NCI-H187 treated with DMSO at 0.1 percent for 48 hours (cell line): Measurements from ENCODE around the gene MRPL14.
"Not testable (repeated sequence)": the region's sequence is repeated elsewhere in the genome, so short reads cannot be mapped to it uniquely, and the experiment has no call there.

Experiments used
- DNase-seq: peaks from one replicate; lab custom pipeline; 2025; lab: John Stamatoyannopoulos, UW

The MRPL14 gene

GRCh38 chr6:44097782-44098317, 29.4 kb downstream of the MRPL14 start:
- DNase-seq = no peak

- no peak for DNase-seq
These were observed 30.6 kb downstream of the MRPL14 start for GRCh38 chr6:44096612-44097011.

- not testable (repeated sequence) for DNase-seq
These were observed 32.0 kb downstream of the MRPL14 start for GRCh38 chr6:44095243-44095623.

- no peak for DNase-seq
These were observed 32.6 kb downstream of the MRPL14 start for GRCh38 chr6:44094403-44095242.

- DNase-seq = no peak
These were observed 33.4 kb downstream of the MRPL14 start for GRCh38 chr6:44093750-44094402.

- no peak for DNase-seq
These were observed 34.2 kb downstream of the MRPL14 start for GRCh38 chr6:44093066-44093465.

- no peak for DNase-seq
These were observed 35.0 kb downstream of the MRPL14 start for GRCh38 chr6:44091981-44092884.

GRCh38 chr6:44091356-44091755, 35.9 kb downstream of the MRPL14 start:
- DNase-seq = not testable (repeated sequence)

- DNase-seq = no peak
These were observed 36.8 kb downstream of the MRPL14 start for GRCh38 chr6:44090465-44090864.

GRCh38 chr6:44088827-44089590, 38.2 kb downstream of the MRPL14 start:
- DNase-seq = no peak

- no peak for DNase-seq
These were observed 39.6 kb downstream of the MRPL14 start for GRCh38 chr6:44087623-44088022.

GRCh38 chr6:44086931-44087574, 40.2 kb downstream of the MRPL14 start:
- no peak for DNase-seq

- DNase-seq = no peak
These were observed 42.0 kb downstream of the MRPL14 start for GRCh38 chr6:44085219-44085618.

- DNase-seq = peak; percentile 27
These were observed 42.8 kb downstream of the MRPL14 start for GRCh38 chr6:44084231-44085014.

- no peak for DNase-seq
These were observed 44.4 kb downstream of the MRPL14 start for GRCh38 chr6:44082872-44083321.

GRCh38 chr6:44081753-44082152, 45.5 kb downstream of the MRPL14 start:
- DNase-seq = no peak

GRCh38 chr6:44080561-44081521, 46.4 kb downstream of the MRPL14 start:
- no peak for DNase-seq

GRCh38 chr6:44079672-44080071, 47.6 kb downstream of the MRPL14 start:
- DNase-seq = no peak
